IMR-90 (cell line): ENCODE data around the gene CST9L. TPM values are rescaled to one million over a fixed set of nuclear protein-coding genes. Genes with fewer than 3 reads are reported as not detected.

Experiments used
- ATAC-seq: fragments of 200-7000 bp; cut with Tn5 transposase; 2 replicates; pipeline ENCODE4 v1.9.1; 2020; ENCODE audit warnings: low read depth, mild to moderate bottlenecking, moderate library complexity
- BruUV-seq: library from RNA; stranded (reverse); fragments of 400-500 nt; replicated peaks from 2 replicates; lab custom pipeline; 2021; lab: Mats Ljungman, UMichigan
- CTCF ChIA-PET: fragments of 300-600 bp; formaldehyde crosslinking; extraction: SDS; loops from one replicate; lab custom pipeline; 2021; ENCODE audit warnings: antibody characterized with exemption; lab: Yijun Ruan, JAX
- POLR2A ChIA-PET: fragments of 300-600 bp; sonication (Branson Sonifier 250); formaldehyde crosslinking; loops from one replicate; lab custom pipeline; 2022; ENCODE audit warnings: antibody characterized with exemption; ENCODE audit not compliant: unreplicated experiment; lab: Charles Lee
- DNase-seq: peaks from one replicate; pipeline ENCODE4 v3.0.0; 2013
- H2AFZ ChIP-seq: replicated peaks from 2 replicates; pipeline ENCODE3; 2013; ENCODE audit warnings: low read length, mild to moderate bottlenecking; ENCODE audit not compliant: poor library complexity
- H2AK5ac ChIP-seq: 2 replicates; pipeline ENCODE4 v1.6.1; 2013; ENCODE audit warnings: low read depth, low read length, inconsistent platforms
- H2AK9ac ChIP-seq: replicated peaks from 2 replicates; pipeline ENCODE3; 2013; ENCODE audit warnings: mild to moderate bottlenecking, low read depth, low read length, moderate library complexity; ENCODE audit not compliant: poor library complexity
- H2BK120ac ChIP-seq: 2 replicates; pipeline ENCODE4 v1.6.1; 2013; ENCODE audit warnings: low read depth, low read length, inconsistent platforms
- H2BK15ac ChIP-seq: 3 replicates; pipeline ENCODE4 v1.6.1; 2013; ENCODE audit warnings: low read depth, low read length, inconsistent platforms
- H2BK20ac ChIP-seq: 2 replicates; pipeline ENCODE4 v1.6.1; 2013; ENCODE audit warnings: low read depth, mild to moderate bottlenecking, inconsistent platforms, low read length, moderate library complexity
- H2BK5ac ChIP-seq: 2 replicates; pipeline ENCODE4 v1.6.1; 2013; ENCODE audit warnings: mild to moderate bottlenecking, low read depth, low read length, inconsistent platforms; ENCODE audit not compliant: poor library complexity, severe bottlenecking
- H3K14ac ChIP-seq: replicated peaks from 2 replicates; pipeline ENCODE4 v1.6.1; 2013; ENCODE audit warnings: low read depth, low read length, inconsistent platforms
- H3K18ac ChIP-seq: 2 replicates; pipeline ENCODE4 v1.6.1; 2013; ENCODE audit warnings: low read depth, low read length, control low read depth
- H3K23ac ChIP-seq: 2 replicates; pipeline ENCODE4 v1.6.1; 2013; ENCODE audit warnings: low read depth, low read length, inconsistent platforms
- H3K27ac ChIP-seq: 2 replicates; pipeline ENCODE4 v1.5.1; 2013; ENCODE audit warnings: mild to moderate bottlenecking, control low read depth, low read length; ENCODE audit not compliant: insufficient read depth
- H3K27me3 ChIP-seq: 2 replicates; pipeline ENCODE4 v1.6.1; 2013; ENCODE audit warnings: low read length; ENCODE audit not compliant: control insufficient read depth, insufficient read depth
- H3K36me3 ChIP-seq: 2 replicates; pipeline ENCODE4 v1.6.1; 2013; ENCODE audit warnings: low read length, mixed read lengths; ENCODE audit not compliant: control insufficient read depth, insufficient read depth
- H3K4ac ChIP-seq: 2 replicates; pipeline ENCODE4 v1.6.1; 2013; ENCODE audit warnings: low read depth, low read length, inconsistent platforms
- H3K4me1 ChIP-seq: 2 replicates; pipeline ENCODE4 v1.6.1; 2013; ENCODE audit warnings: low read length, mixed read lengths; ENCODE audit not compliant: control insufficient read depth, insufficient read depth
- H3K4me2 ChIP-seq: 2 replicates; pipeline ENCODE4 v1.6.1; 2013; ENCODE audit warnings: low read depth, mild to moderate bottlenecking, control low read depth, low read length, moderate library complexity
- H3K4me3 ChIP-seq: 2 replicates; pipeline ENCODE4 v1.5.1; 2013; ENCODE audit warnings: low read depth, mild to moderate bottlenecking, control low read depth, low read length, moderate library complexity; ENCODE audit not compliant: insufficient read depth
- H3K56ac ChIP-seq: 2 replicates; pipeline ENCODE4 v1.6.1; 2013; ENCODE audit warnings: low read length, inconsistent platforms; ENCODE audit not compliant: insufficient read depth; ENCODE audit errors: extremely low read depth
- H3K79me1 ChIP-seq, 2 experiments: 2 replicates each; pipeline ENCODE4 v1.6.1; 2013; ENCODE audit warnings: low read length in 2 of 2, inconsistent platforms in 1 of 2, low read depth in 1 of 2
- H3K9ac ChIP-seq: 2 replicates; pipeline ENCODE4 v1.6.1; 2013; ENCODE audit warnings: low read depth, low read length, control low read depth
- H3K9me1 ChIP-seq: 2 replicates; pipeline ENCODE4 v1.6.1; 2013; ENCODE audit warnings: low read length, inconsistent platforms; ENCODE audit not compliant: insufficient read depth
- H3K9me3 ChIP-seq: 2 replicates; pipeline ENCODE4 v1.6.1; 2013; ENCODE audit warnings: low read length; ENCODE audit not compliant: control insufficient read depth, insufficient read depth
- H4K20me1 ChIP-seq: 2 replicates; pipeline ENCODE4 v1.6.1; 2013; ENCODE audit warnings: low read length, inconsistent platforms; ENCODE audit not compliant: insufficient read depth
- H4K5ac ChIP-seq: 2 replicates; pipeline ENCODE4 v1.6.1; 2013; ENCODE audit warnings: mild to moderate bottlenecking, low read depth, low read length, control low read depth
- H4K8ac ChIP-seq, 2 experiments: 2 replicates each; pipeline ENCODE4 v1.6.1; 2013; ENCODE audit warnings: low read depth in 2 of 2, low read length in 2 of 2, control low read depth in 1 of 2, inconsistent platforms in 1 of 2
- H4K91ac ChIP-seq: 2 replicates; pipeline ENCODE4 v1.6.1; 2013; ENCODE audit warnings: low read depth, low read length, inconsistent platforms; ENCODE audit not compliant: insufficient read depth
- BHLHE40 ChIP-seq: fragments of 150-350 bp; IDR thresholded peaks from 2 replicates; pipeline ENCODE4 v1.6.1; 2016; ENCODE audit warnings: mild to moderate bottlenecking, low read depth, low read length
- CEBPB ChIP-seq: IDR thresholded peaks from 2 replicates; pipeline ENCODE4 v1.6.1; 2012; ENCODE audit warnings: low read depth, low read length, improper control_type of control experiment
- CHD1 ChIP-seq: IDR thresholded peaks from 2 replicates; pipeline ENCODE4 v1.6.1; 2012; ENCODE audit warnings: low read depth, low read length, improper control_type of control experiment
- ELK1 ChIP-seq: fragments of 150-350 bp; IDR thresholded peaks from 2 replicates; pipeline ENCODE4 v1.6.1; 2016; ENCODE audit warnings: low read depth, mild to moderate bottlenecking, low read length, moderate library complexity, borderline replicate concordance
- FOS ChIP-seq: fragments of 150-350 bp; IDR thresholded peaks from 2 replicates; pipeline ENCODE4 v1.6.1; 2016; ENCODE audit warnings: low read depth, low read length
- MAFK ChIP-seq: IDR thresholded peaks from 2 replicates; pipeline ENCODE4 v1.6.1; 2012; ENCODE audit warnings: low read depth, low read length, improper control_type of control experiment
- MAZ ChIP-seq: IDR thresholded peaks from 2 replicates; pipeline ENCODE4 v1.6.1; 2012; ENCODE audit warnings: low read depth, mild to moderate bottlenecking, low read length, improper control_type of control experiment, moderate library complexity, borderline replicate concordance
- MXI1 ChIP-seq: IDR thresholded peaks from 2 replicates; pipeline ENCODE4 v1.6.1; 2012; ENCODE audit warnings: low read depth, mild to moderate bottlenecking, low read length, moderate library complexity, borderline replicate concordance
- NFE2L2 ChIP-seq: fragments of 150-350 bp; IDR thresholded peaks from 2 replicates; pipeline ENCODE4 v1.6.1; 2016; ENCODE audit warnings: low read depth, mild to moderate bottlenecking, low read length
- POLR2A ChIP-seq: IDR thresholded peaks from 2 replicates; pipeline ENCODE4 v1.6.1; 2012; ENCODE audit warnings: mild to moderate bottlenecking, low read depth, low read length
- RAD21 ChIP-seq: IDR thresholded peaks from 2 replicates; pipeline ENCODE4 v1.6.1; 2012; ENCODE audit warnings: low read length, improper control_type of control experiment
- RCOR1 ChIP-seq: IDR thresholded peaks from 2 replicates; pipeline ENCODE4 v1.6.1; 2012; ENCODE audit warnings: mild to moderate bottlenecking, low read length, improper control_type of control experiment; ENCODE audit not compliant: insufficient replicate concordance
- RFX5 ChIP-seq: IDR thresholded peaks from 2 replicates; pipeline ENCODE4 v1.8.0; 2012; ENCODE audit warnings: low read depth, mild to moderate bottlenecking, low read length, moderate library complexity
- SMC3 ChIP-seq: fragments of 150-350 bp; IDR thresholded peaks from 2 replicates; pipeline ENCODE4 v1.6.1; 2016; ENCODE audit warnings: low read depth, mild to moderate bottlenecking, antibody characterized with exemption, low read length, moderate library complexity
- USF2 ChIP-seq: fragments of 150-350 bp; IDR thresholded peaks from 2 replicates; pipeline ENCODE4 v1.6.1; 2017; ENCODE audit warnings: mild to moderate bottlenecking, antibody characterized with exemption, low read length, low read depth
- WGBS, 2 experiments: methylation state at CpG; one replicate each; pipeline versions ENCODE4 v1.1.5 to v1.1.7; 2013; ENCODE audit warnings: missing lambda C conversion rate in 2 of 2; ENCODE audit not compliant: insufficient read length in 1 of 2; ENCODE audit errors: extremely low coverage in 2 of 2; 5-methylcytosine and 5-hydroxymethylcytosine counted together
- dilution Hi-C: fragments of 300-500 bp; cut with HindIII; formaldehyde crosslinking; loops from one replicate; pipeline ENCODE4 v1.14.3; 2018; ENCODE audit warnings: low sequenced_read_pairs; ENCODE audit not compliant: unreplicated experiment
- in situ Hi-C: fragments of 300-500 bp; cut with MboI; formaldehyde crosslinking; loops from 3 replicates; pipeline ENCODE4 v1.14.3; 2019; ENCODE audit warnings: low sequenced_read_pairs, inconsistent platforms, mixed read lengths
- intact Hi-C: fragments of 100-400 bp; cut with micrococcal nuclease; formaldehyde crosslinking; loops from 2 replicates; pipeline ENCODE4 v1.10.0; 2022
- polyA plus RNA-seq, 3 experiments: library from polyadenylated mRNA; depleted of rRNA; stranded (reverse); fragments of >200 nt; gene quantifications; 2 replicates each; pipeline ENCODE4 v1.2.3, GENCODE V29; 2012; ENCODE audit warnings: low replicate concordance in 1 of 3
- total RNA-seq: library from RNA; depleted of rRNA; stranded (reverse); fragments of >200 nt; gene quantifications from 2 replicates; pipeline ENCODE4 v1.2.3, GENCODE V29; 2012
- TF ChIP-seq, protein P1 (sequence below): conservative IDR thresholded peaks from 2 replicates; pipeline ENCODE4 v1.5.1; 2012; ENCODE audit warnings: mild to moderate bottlenecking, low read depth, low read length, improper control_type of control experiment

The CST9L gene
- total and polyA plus RNA-seq, 2 of the 4 experiments (the other 2 are of a cell fraction): not detected

DNA sequence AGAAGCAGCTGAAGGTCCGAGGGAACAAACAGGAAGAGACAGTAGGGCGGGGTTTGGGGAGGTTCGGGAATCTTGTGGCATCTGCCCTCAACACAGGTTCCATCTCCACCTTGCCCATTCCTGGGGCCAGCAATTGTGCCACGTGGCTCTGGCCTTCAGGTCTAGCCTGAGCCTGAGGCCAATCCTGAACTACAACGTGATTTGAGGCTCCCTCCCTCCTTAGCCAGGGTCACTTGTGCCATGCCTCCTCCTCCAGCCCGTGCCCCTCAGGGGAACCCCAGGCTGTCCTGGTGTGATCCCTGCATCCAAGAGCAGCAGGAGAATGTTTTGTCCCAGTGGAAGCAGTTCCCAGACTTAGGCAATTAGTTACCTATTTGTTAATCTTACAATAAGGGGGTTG is 34.4 kb upstream of the CST9L start:
- Histone ChIP-seq H3K9me3 (no peaks in the 10 kb centered on the region), H2AK5ac (no peak overlapping the region), H2BK120ac (no peak overlapping the region), H3K9me1 (no peaks in the 10 kb centered on the region), H3K4me1 (no peaks in the 10 kb centered on the region), H2BK15ac (no peak overlapping the region), H3K27ac (no peak overlapping the region), H3K18ac (no peak overlapping the region), H3K4ac (no peak overlapping the region), H3K27me3 (peaks cover 20% of the 10 kb centered on the region), H3K14ac (no peak overlapping the region), H2BK20ac (no peak overlapping the region), H3K23ac (no peak overlapping the region), H4K5ac (no peak overlapping the region), H3K36me3 (no peaks in the 10 kb centered on the region), H2BK5ac (no peak overlapping the region), H3K56ac (no peak overlapping the region), H2AK9ac (no peak overlapping the region), H3K9ac (no peak overlapping the region), H4K91ac (no peak overlapping the region), H2AFZ (no peak overlapping the region), H3K79me1 (no peaks in the 10 kb centered on the region), H4K20me1 (no peaks in the 10 kb centered on the region), H4K8ac (no peak overlapping the region), H3K4me2 (no peak overlapping the region), H3K4me3 (no peak overlapping the region)
- in situ Hi-C loops: loop anchor here (10.0 kb wide), 1 partner anchor 158 kb away; no protein-coding TSS in a partner anchor
- POLR2A ChIA-PET: no interaction called here
- dilution Hi-C loops: no loop called here
- ATAC-seq (no peak), DNase-seq (no peak)
- CTCF ChIA-PET: no interaction called here
- no peak for TF ChIP-seq ELK1
- TF ChIP-seq CEBPB: no peak
- no peak for TF ChIP-seq RFX5
- no peak for TF ChIP-seq MAFK
- TF ChIP-seq, protein P1, sequence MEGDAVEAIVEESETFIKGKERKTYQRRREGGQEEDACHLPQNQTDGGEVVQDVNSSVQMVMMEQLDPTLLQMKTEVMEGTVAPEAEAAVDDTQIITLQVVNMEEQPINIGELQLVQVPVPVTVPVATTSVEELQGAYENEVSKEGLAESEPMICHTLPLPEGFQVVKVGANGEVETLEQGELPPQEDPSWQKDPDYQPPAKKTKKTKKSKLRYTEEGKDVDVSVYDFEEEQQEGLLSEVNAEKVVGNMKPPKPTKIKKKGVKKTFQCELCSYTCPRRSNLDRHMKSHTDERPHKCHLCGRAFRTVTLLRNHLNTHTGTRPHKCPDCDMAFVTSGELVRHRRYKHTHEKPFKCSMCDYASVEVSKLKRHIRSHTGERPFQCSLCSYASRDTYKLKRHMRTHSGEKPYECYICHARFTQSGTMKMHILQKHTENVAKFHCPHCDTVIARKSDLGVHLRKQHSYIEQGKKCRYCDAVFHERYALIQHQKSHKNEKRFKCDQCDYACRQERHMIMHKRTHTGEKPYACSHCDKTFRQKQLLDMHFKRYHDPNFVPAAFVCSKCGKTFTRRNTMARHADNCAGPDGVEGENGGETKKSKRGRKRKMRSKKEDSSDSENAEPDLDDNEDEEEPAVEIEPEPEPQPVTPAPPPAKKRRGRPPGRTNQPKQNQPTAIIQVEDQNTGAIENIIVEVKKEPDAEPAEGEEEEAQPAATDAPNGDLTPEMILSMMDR: no peak
- TF ChIP-seq MAZ: no peak
- no peak for TF ChIP-seq RCOR1
- TF ChIP-seq USF2: no peak
- no peak for TF ChIP-seq FOS
- no peak for TF ChIP-seq CHD1
- TF ChIP-seq POLR2A: no peak
- TF ChIP-seq NFE2L2: no peak
- no peak for TF ChIP-seq SMC3
- TF ChIP-seq RAD21: no peak
- no peak for TF ChIP-seq MXI1
- no peak for TF ChIP-seq BHLHE40
- BruUV-seq: no TSS peak
- intact Hi-C loops: loop anchor here (10.0 kb wide), 1 partner anchor 908 kb away; no protein-coding TSS in a partner anchor
- WGBS, 2 experiments: 39% methylated on average over 2 of the region's 6 CpGs; no CpG with 5 or more reads in 1 of the 2 experiments
